ENCODE measurements around the gene DCAF6.
"Not testable (repeated sequence)": the region's sequence is repeated elsewhere in the genome, so short reads cannot be mapped to it uniquely, and the experiment has no call there.

The DCAF6 gene

DNA sequence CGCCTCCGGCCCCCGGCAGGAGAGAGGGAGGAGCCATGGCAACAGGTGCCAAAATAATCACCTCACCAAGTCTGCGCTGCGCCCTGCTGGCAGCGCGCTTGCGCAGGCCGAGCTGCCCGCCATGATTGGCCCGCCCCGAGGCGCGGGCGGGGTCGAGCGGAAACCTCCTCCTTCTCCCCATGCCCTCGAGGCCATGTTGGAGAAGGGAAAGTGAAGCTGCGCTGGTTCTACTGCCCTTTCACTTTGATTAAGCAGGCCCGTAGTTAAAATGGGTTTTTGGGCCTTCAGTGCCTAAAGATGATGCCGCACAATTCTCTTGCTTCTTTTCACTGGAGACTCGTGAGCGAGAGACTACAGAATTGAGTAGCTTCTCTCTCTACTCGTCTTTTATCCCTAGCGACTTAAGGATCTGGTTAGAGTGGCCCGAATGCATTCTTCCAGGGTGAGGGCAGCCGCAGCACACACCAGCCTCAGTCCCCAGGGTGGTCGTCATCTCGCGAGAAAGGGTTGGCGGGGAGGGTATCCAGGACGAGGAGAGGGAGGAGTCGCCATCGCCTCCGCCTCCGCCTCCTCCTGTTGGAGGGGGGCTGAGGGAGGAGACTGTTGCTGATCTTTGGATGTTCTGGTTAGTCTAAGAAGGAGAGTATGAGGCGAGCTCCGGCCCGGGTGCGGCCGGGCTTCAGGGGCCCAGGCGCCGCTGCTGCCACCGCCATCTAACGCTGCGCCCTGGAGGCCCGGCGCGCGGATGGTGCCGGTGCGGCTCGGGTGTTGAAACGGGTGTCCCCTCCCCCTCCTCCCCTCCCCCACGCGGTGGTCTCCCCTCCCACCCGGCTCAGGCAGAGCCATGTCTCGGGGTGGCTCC, at the start of gene DCAF6:
DCAF6 (plus strand) TSS at position 616 of the 862 bp plus-strand sequence; CDS start at position 845, 229 bp downstream.
- peak; percentile 94 to 96 for DNase-seq

DNA sequence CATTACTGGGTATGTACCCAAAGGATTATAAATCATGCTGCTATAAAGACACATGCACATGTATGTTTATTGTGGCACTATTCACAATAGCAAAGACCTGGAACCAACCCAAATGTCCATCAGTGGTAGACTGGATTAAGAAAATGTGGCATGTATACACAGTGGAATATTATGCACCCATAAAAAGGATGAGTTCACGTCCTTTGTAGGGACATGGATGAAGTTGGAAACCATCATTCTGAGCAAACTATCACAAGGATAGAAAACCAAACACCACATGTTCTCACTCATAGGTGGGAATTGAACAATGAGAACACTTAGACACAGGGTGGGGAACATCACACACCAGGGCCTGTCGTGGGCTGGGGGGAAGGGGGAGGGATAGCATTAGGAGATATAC, 49.3 kb upstream of the DCAF6 start:
- DNase-seq, result not testable (repeated sequence)

GRCh38 chr1:167890400-167890799, 46.1 kb upstream of the DCAF6 start:
- no peak for DNase-seq

DNA sequence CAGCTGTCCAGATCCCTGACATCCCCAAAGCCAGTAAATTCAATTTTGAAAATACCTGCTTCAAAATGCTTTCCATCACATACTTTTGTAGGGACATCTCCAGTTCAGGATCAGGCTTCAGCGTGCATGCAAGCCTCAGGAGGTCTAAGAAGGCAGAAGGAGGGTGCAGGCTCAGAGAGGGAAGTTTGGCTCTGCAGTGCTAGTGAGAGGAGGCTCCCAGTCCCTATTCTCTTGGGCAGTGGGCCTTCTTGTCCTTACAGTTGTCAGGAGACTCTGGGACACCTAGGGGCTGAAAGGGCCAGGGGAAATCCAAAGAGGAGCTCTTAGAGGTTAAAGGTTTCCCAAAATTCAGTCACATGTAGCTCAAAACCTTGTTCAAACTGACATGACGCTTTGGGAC, 42.7 kb upstream of the DCAF6 start:
- DNase-seq, result no peak

DNA sequence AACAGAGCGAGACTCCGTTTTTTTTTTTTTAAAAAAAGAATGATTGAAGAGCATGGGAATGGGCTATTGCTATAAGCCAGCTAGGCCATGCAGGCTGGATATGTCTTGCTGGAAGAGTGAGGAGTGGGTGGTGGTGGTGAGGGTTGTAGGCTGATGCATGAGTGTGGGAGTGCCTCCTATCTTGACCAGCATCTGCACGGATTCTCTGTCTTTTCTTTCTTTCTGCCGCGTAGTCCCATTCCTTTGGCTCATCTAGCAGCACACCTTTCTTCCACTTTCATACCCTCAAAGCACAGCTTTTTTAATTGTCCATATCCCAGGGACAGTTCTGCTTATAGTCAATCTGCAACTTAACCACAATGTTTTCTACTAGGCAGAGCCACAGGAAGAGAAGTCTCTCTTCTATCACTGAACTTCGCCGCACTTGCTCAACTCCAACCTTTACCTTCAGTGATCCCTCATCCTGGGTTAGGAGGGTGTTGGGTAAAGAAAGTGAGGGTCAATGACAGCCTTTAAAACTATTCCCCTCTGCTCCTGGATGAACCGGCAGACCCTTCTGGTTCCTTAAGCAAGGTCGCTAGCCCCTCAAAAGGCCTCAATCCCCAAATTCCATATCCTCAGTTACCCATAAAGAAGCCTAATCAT, 37.8 kb upstream of the DCAF6 start:
- no peak for DNase-seq

DNA sequence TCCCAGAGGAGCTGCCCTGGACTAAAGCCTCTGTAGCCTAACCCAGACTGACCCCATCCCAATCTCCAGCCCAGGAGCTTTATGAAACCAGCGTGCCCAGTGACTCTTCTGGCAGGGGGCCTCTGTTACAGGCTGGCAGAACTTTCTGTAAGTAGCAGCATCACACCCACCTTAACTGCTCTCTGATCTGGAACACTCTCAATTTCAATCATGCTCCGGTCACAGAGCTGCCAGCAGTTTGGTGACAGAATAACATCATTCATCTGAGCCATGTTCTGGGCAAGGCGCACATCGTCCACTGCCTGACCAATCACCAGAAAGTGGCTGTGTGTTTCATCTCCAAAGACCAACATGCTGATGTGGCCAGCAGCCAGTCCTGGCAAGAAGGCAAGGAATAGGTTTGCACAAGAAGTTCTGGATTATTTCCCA, 37.2 kb upstream of the DCAF6 start:
- DNase-seq, result no peak

- DNase-seq, result no peak
Observed at GRCh38 chr1:167900907-167901306, 35.6 kb upstream of the DCAF6 start.

GRCh38 chr1:167904652-167905130, 31.8 kb upstream of the DCAF6 start:
- no peak for DNase-seq

DNA sequence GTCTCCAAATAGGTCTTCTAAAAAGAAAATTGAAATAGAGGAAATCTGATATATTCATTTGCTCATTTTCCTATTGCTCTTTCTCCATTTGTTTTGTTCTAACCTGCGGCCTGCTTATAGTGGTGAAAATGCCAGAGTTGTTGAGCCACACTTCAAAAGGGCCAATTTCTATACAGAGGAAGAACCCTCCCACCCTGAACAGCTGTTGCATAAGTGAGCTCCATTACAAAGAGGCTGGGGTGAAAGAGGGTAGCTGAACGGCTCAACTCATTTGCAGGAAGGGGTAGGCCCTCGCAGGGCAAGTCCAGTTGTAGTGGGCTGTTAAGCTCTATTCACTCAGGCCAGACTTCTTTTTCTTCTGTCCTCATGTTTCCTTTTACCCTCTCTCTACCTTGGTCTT, 31.3 kb upstream of the DCAF6 start:
- DNase-seq, result no peak

GRCh38 chr1:167905671-167906070, 30.8 kb upstream of the DCAF6 start:
- no peak for DNase-seq

DNA sequence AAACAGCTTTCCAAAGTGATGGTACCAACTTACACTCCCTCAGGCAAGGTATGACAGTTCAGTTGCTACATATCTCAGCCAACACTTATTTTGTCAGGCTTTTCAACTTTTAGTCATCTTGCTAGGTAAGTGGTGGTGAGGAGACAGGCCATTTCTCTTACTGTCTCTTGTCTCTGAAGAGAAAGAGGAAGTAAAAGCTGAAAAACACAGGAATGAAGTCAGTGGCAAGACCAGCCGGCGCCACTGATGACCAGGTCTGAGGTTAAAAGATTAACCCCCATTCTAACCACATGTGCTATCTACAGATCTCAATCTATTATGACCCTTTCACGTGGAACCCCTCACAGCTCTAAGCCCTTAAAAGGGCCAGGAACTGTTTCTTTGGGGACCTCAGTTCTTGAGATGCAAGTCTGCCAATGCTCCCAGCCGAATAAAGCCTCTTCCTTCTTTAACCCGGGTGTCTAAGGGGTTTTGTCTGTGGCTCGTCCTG, 26.7 kb upstream of the DCAF6 start:
- no peak for DNase-seq

- no peak for DNase-seq
Observed at GRCh38 chr1:167910530-167910929, 26.0 kb upstream of the DCAF6 start.

DNA sequence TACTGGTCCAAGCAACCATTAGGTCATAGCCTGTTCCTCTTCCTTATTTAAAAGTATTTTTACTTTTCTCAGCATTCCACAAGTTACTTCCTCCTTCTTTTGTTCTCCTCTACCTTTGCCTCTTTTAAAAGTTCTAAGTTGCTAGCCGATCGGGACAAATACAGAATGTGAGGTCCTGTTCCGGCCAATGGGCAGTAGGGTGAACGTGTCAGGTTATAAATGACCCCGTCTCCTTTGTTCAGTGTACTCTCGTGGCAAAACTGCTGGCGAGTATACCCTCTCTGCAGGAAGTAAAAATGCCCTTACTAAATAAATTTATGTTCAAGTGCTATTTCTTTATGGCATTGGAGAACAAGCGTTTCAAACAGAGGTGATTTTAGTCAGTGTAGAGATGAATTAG, 25.1 kb upstream of the DCAF6 start:
- DNase-seq, result no peak

- no peak for DNase-seq
Observed at GRCh38 chr1:167912294-167912693, 24.2 kb upstream of the DCAF6 start.

DNA sequence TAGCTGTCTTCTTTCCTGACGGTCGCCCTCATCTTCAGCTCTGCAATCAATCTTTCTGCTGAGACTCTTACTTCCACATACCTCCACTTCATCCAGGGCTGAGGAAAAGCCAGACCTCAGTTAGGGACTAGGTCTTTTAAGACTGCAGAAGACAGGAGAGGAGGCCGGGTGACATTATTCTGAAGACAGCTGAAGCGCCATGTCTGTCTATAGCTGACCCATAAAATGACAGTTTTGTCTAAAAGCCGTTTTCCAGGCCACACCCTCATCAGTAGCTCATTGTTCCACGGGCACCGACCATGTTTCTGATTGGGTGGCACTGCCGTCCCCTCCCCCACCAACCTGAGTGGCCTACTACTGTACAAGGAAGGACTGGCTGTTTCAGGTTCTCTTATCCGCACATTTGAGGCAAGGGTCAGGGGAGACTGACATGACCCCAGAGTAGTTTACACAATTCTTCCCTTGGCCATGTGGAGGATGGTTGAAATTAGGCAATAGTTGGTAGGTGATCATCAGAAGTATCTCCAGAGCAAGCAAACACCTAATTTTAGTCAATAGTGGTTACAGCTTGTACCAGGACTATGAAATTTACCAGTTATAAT, 22.5 kb upstream of the DCAF6 start, which contains the start of gene ADCY10:
ADCY10 (minus strand) TSS at position 240 of the 602 bp plus-strand sequence. CDS start 8,994 bp downstream, outside the sequence.
- DNase-seq, result no peak

GRCh38 chr1:167915569-167915968, 20.9 kb upstream of the DCAF6 start:
- no peak for DNase-seq

DNA sequence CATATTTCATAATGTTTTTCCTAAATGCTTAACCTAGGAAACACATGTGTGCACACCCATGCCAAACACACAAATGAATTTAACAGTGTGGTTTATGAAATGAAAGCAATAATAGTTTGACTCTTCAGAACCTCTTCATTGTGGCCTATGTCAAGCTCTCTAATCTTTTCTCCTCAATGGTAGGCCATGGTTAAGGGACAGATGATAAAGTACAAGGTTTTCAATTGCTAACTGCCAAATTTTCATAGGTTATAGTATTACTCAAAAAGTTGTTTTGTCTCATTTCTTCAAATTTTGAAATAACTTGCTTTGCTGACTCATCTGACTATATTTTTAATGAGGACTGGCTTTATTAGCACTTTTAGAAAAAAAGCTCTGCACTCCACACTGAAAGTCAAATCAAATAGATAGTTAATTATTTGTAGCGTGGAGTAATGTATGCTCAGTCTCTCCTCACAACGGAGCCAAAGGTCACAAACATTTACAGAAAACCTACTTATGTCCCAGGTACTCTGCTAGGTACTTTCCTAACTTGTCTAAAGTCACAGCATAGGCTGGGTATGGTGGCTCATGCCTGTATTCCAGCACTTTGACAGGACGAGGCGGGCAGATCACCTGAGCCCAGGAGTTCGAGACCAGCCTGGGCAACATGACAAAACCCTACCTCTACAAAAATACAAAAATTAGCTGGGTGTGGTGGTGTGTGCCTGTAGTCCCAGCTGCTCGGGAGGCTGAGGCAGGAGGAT, 19.5 kb upstream of the DCAF6 start:
- no peak for DNase-seq

GRCh38 chr1:167922023-167922422, 14.5 kb upstream of the DCAF6 start:
- no peak for DNase-seq

GRCh38 chr1:167922611-167923074, 13.8 kb upstream of the DCAF6 start:
- DNase-seq, result no peak

GRCh38 chr1:167923324-167924056, 13.0 kb upstream of the DCAF6 start:
- DNase-seq, result no peak

DNA sequence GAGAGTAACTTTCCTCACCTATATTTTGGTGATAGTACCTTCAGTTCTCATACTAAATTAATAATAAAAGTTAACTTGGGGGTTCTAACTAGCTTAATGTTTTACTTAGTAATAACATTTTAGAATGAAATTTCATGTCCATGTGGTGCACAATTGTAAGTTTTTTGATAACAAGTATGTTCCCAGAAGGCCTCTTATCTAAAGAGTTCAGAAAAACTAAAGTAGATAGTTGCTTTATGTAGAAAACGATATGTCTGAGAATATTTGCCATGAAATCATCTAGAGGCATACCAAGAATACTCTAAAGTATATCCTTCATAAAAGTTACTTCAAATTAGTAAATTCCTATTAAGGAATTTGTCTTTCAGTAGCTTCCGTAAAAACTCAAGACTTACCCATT, 12.4 kb upstream of the DCAF6 start:
- DNase-seq, result no peak

All from NCI-H1930 (cell line).